Activated B cell treated with CpG ODN at 0.5 μM for 24 hours (primary cell): ENCODE data around the gene SOD2. TPM values are rescaled to one million over a fixed set of nuclear protein-coding genes. Genes with fewer than 3 reads are reported as not detected.

ENCODE experiments used
- ATAC-seq: fragments of 200-7000 bp; cut with Tn5 transposase; one replicate; pipeline ENCODE4 v1.10.0; 2021; ENCODE audit warnings: low read depth, mild to moderate bottlenecking, moderate library complexity
- CTCF ChIA-PET: fragments of 350-600 bp; sonication (Branson Sonifier 250); formaldehyde crosslinking; loops from one replicate; lab custom pipeline; 2021; ENCODE audit warnings: antibody characterized with exemption; lab: Charles Lee
- POLR2A ChIA-PET: fragments of 350-600 bp; sonication (Branson Sonifier 250); formaldehyde crosslinking; loops from one replicate; lab custom pipeline; 2021; ENCODE audit warnings: antibody characterized with exemption; lab: Charles Lee
- DNase-seq: peaks from one replicate; pipeline ENCODE4 v3.0.0; 2022
- H3K27ac Mint-ChIP-seq: one replicate; pipeline ENCODE4 v1.8.0; 2020; ENCODE audit warnings: mixed read lengths
- H3K27me3 Mint-ChIP-seq: one replicate; pipeline ENCODE4 v1.8.0; 2021; ENCODE audit warnings: mixed read lengths
- H3K36me3 Mint-ChIP-seq: one replicate; pipeline ENCODE4 v1.8.0; 2021; ENCODE audit warnings: low read depth, mixed read lengths
- H3K4me1 Mint-ChIP-seq: one replicate; pipeline ENCODE4 v1.8.0; 2021; ENCODE audit warnings: mixed read lengths
- H3K4me3 Mint-ChIP-seq: one replicate; pipeline ENCODE4 v1.8.0; 2020; ENCODE audit warnings: mild to moderate bottlenecking, mixed read lengths
- H3K9me3 Mint-ChIP-seq: one replicate; pipeline ENCODE4 v1.8.0; 2020; ENCODE audit warnings: mixed read lengths
- CTCF ChIP-seq: fragments of 200-600 bp; IDR thresholded peaks from one replicate; pipeline ENCODE4 v1.8.0; 2022; ENCODE audit warnings: antibody characterized with exemption, mild to moderate bottlenecking
- intact Hi-C: fragments of 100-400 bp; cut with micrococcal nuclease; formaldehyde crosslinking; loops from one replicate; pipeline ENCODE4 v1.15.1; 2024
- total RNA-seq: library from RNA; stranded (reverse); gene quantifications from 2 replicates; pipeline ENCODE4 v1.2.3, GENCODE V29; 2022

The SOD2 gene
- total RNA-seq, 1 donor from 2014 or later, result 98.2 TPM

- DNase-seq, result no peak
- H3K9me3 Mint-ChIP-seq, result no peaks in the 10 kb centered on the region
- no peak for ATAC-seq
- no peaks in the 10 kb centered on the region for H3K27me3 Mint-ChIP-seq
- peak overlapping the region; percentile 12 for H3K27ac Mint-ChIP-seq
- intact Hi-C loops, result no loop called here
- H3K4me3 Mint-ChIP-seq, result peak overlapping the region; percentile 89
- peaks cover 24% of the 10 kb centered on the region for H3K36me3 Mint-ChIP-seq
- peaks cover 56% of the 10 kb centered on the region for H3K4me1 Mint-ChIP-seq
- ChIA-PET POLR2A (interaction anchor here (0.6 to 4.8 kb wide), 4 partner anchors 31 to 1077 kb away, joined by 4 to 102 read pairs (median 70); partner anchors contain the start of genes ACAT2, MRPL18, SOD2 and TCP1), CTCF (interaction anchor here (1.1 kb wide), 1 partner anchor 11 kb away, joined by 3 read pairs; no protein-coding TSS in a partner anchor)
- no peak for TF ChIP-seq CTCF
These were observed 37.3 kb upstream of the SOD2 start for GRCh38 chr6:159730332-159730676.

GRCh38 chr6:159729598-159730331 lies 36.7 kb upstream of the SOD2 start:
- Mint-ChIP-seq H3K27me3 (no peaks in the 10 kb centered on the region), H3K4me3 (peak overlapping the region; percentile 89)

GRCh38 chr6:159728531-159728964 lies 35.5 kb upstream of the SOD2 start:
- H3K36me3 Mint-ChIP-seq, result peaks cover 26% of the 10 kb centered on the region
- intact Hi-C loops, result loop anchor here (2.0 to 5.0 kb wide), 2 partner anchors 14 to 204 kb away; no protein-coding TSS in a partner anchor
- ChIA-PET POLR2A (interaction anchor here (1.0 to 4.8 kb wide), 6 partner anchors 9 to 250 kb away, joined by 3 to 102 read pairs (median 24); partner anchors contain the start of genes ACAT2, MRPL18, SOD2 and TCP1), CTCF (interaction anchor here (1.4 to 1.5 kb wide), 2 partner anchors 9 to 36 kb away, joined by 5 read pairs; partner anchors contain the start of gene SOD2)
- H3K4me1 Mint-ChIP-seq, result peaks cover 49% of the 10 kb centered on the region
- no peaks in the 10 kb centered on the region for H3K27me3 Mint-ChIP-seq
- no peak for TF ChIP-seq CTCF
- H3K9me3 Mint-ChIP-seq, result no peaks in the 10 kb centered on the region
- H3K4me3 Mint-ChIP-seq, result peak overlapping the region; percentile 89
- peak overlapping the region; percentile 89 for H3K27ac Mint-ChIP-seq
- DNase-seq, result no peak
- ATAC-seq, result no peak

More at GRCh38 chr6:159729598-159730331, 36.7 kb upstream of the SOD2 start:
- Mint-ChIP-seq H3K36me3 (peaks cover 24% of the 10 kb centered on the region), H3K4me1 (peaks cover 52% of the 10 kb centered on the region), H3K27ac (peak overlapping the region; percentile 89), H3K9me3 (no peaks in the 10 kb centered on the region)
- CTCF ChIA-PET, result interaction anchor here (1.1 to 1.4 kb wide), 2 partner anchors 10 to 12 kb away, joined by 3 to 5 read pairs; no protein-coding TSS in a partner anchor
- DNase-seq (no peak), ATAC-seq (no peak)
- intact Hi-C loops, result loop anchor here (1.0 to 5.0 kb wide), 3 partner anchors 9 to 203 kb away; no protein-coding TSS in a partner anchor
- POLR2A ChIA-PET, result interaction anchor here (0.6 to 4.8 kb wide), 8 partner anchors 10 to 1076 kb away, joined by 3 to 102 read pairs (median 4); partner anchors contain the start of genes ACAT2, MRPL18, SOD2 and TCP1
- no peak for TF ChIP-seq CTCF

- peak; percentile 42 for ATAC-seq
- DNase-seq, result no peak
- peak overlapping the region; percentile 89 for H3K4me3 Mint-ChIP-seq
- no peaks in the 10 kb centered on the region for H3K27me3 Mint-ChIP-seq
- H3K4me1 Mint-ChIP-seq, result peaks cover 51% of the 10 kb centered on the region
- peaks cover 31% of the 10 kb centered on the region for H3K36me3 Mint-ChIP-seq
- H3K27ac Mint-ChIP-seq, result peak overlapping the region; percentile 89
- ChIA-PET CTCF (interaction anchor here (1.5 kb wide), 1 partner anchor 35 kb away, joined by 5 read pairs; the partner anchor contains the start of gene SOD2), POLR2A (interaction anchor here (0.9 to 4.8 kb wide), 7 partner anchors 9 to 728 kb away, joined by 3 to 102 read pairs (median 12); partner anchors contain the start of genes ACAT2, MRPL18, RSPH3 and SOD2)
- intact Hi-C loops, result loop anchor here (1.0 to 5.0 kb wide), 7 partner anchors 15 to 685 kb away; partner anchors contain the start of genes ACAT2, SOD2 and TCP1
- TF ChIP-seq CTCF, result no peak
- H3K9me3 Mint-ChIP-seq, result no peaks in the 10 kb centered on the region
These were observed 34.8 kb upstream of the SOD2 start for GRCh38 chr6:159727717-159728445.
